Measurements from ENCODE around the gene TPSG1. TPM values are rescaled to one million over a fixed set of nuclear protein-coding genes. Genes with fewer than 3 reads are reported as not detected.

The TPSG1 gene
- total and polyA plus RNA-seq, 2 of the 13 experiments (the other 11 are each of a cell fraction or from before 2014, with no cell fraction given), result not detected

DNA sequence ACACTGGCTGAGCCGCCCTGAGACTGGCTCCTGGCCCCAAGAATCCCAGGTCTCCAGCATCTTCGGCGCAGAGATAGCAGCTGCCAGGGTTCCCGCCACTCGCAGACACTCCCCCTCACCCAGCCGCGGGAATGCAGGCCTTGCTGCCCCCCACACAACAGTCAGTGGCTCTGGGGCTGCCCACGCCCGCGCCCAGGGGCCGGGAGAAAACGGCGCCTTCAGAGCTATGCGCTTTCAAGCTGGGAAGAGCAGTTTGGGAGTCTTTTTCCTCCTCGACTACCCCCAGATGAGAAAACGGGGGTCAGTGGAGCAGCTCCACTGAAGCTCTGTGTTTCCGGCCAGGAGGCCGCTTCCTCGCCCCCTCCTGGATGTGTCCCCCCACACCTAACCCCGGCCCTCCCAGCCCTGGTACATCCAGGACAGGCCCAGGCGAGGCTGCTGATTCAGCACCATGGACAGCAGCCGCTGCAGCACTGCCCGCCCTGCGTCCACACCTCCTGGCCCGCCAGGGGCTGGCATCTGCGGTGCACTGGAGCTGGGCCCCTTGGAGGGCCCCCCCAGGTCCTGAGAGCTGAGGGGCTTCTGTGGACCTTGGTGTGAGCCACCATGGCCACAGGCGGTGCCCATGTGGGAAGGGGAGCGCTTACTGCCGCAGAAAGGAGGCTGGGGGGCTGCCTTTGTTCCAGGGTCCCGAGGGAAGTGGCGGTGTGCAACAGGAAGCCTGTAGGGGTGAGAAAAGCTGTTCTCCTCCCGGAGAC, 36.5 kb downstream of the TPSG1 start (continued):
- TF ChIP-seq, protein P1, sequence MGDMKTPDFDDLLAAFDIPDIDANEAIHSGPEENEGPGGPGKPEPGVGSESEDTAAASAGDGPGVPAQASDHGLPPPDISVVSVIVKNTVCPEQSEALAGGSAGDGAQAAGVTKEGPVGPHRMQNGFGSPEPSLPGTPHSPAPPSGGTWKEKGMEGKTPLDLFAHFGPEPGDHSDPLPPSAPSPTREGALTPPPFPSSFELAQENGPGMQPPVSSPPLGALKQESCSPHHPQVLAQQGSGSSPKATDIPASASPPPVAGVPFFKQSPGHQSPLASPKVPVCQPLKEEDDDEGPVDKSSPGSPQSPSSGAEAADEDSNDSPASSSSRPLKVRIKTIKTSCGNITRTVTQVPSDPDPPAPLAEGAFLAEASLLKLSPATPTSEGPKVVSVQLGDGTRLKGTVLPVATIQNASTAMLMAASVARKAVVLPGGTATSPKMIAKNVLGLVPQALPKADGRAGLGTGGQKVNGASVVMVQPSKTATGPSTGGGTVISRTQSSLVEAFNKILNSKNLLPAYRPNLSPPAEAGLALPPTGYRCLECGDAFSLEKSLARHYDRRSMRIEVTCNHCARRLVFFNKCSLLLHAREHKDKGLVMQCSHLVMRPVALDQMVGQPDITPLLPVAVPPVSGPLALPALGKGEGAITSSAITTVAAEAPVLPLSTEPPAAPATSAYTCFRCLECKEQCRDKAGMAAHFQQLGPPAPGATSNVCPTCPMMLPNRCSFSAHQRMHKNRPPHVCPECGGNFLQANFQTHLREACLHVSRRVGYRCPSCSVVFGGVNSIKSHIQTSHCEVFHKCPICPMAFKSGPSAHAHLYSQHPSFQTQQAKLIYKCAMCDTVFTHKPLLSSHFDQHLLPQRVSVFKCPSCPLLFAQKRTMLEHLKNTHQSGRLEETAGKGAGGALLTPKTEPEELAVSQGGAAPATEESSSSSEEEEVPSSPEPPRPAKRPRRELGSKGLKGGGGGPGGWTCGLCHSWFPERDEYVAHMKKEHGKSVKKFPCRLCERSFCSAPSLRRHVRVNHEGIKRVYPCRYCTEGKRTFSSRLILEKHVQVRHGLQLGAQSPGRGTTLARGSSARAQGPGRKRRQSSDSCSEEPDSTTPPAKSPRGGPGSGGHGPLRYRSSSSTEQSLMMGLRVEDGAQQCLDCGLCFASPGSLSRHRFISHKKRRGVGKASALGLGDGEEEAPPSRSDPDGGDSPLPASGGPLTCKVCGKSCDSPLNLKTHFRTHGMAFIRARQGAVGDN (CRISPR knock-in tag; IDR thresholded peaks at IDR 0.05), result peak; percentile 54
- no peak for TF ChIP-seq ZNF10 (CRISPR knock-in tag; IDR thresholded peaks at IDR 0.05; ENCODE audit: borderline replicate concordance, low read depth)
- TF ChIP-seq, protein P2, sequence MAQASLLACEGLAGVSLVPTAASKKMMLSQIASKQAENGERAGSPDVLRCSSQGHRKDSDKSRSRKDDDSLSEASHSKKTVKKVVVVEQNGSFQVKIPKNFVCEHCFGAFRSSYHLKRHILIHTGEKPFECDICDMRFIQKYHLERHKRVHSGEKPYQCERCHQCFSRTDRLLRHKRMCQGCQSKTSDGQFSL (CRISPR knock-in tag; IDR thresholded peaks at IDR 0.05), result no peak
- TF ChIP-seq ZNF232 (CRISPR knock-in tag; IDR thresholded peaks at IDR 0.05; ENCODE audit: borderline replicate concordance), result peak; percentile 93
- peak; percentile 32; the same call in 1 of the 2 replicates for TF ChIP-seq FOXO1 (CRISPR knock-in tag; IDR thresholded peaks at IDR 0.05)
- no peak for TF ChIP-seq TCF7 (IDR thresholded peaks at IDR 0.05; ENCODE audit: low read depth)
- TF ChIP-seq ZNF337 (CRISPR knock-in tag; IDR thresholded peaks at IDR 0.05; ENCODE audit: borderline replicate concordance, low read depth), result no peak
- TF ChIP-seq, protein P3, sequence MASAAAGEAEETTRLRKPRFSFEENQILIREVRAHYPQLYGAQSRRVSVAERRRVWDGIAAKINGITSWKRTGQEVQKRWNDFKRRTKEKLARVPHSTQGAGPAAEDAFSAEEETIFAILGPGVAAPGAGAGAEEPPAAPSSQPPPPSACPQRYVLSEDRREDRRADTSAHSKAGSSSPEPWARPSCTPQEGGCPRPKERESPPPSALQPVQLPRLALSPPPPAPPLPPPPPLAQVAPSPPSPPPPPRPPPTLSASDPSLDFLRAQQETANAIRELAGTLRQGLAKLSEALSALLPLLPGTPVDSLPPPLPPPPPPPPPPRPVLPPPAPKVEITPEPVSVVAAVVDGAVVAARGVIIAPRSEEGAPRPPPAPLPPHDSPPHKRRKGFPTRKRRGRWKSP (CRISPR knock-in tag; IDR thresholded peaks at IDR 0.05), result 0 out of 2 replicates have a peak, but pooled peaks have one; percentile 32
- TF ChIP-seq ZNF749 (CRISPR knock-in tag; IDR thresholded peaks at IDR 0.05; ENCODE audit: borderline replicate concordance), result peak; percentile 76; the same call in 1 of the 2 replicates
- TF ChIP-seq ZNF143 (CRISPR knock-in tag; IDR thresholded peaks at IDR 0.05), result no peak
- peak; percentile 52; the same call in 1 of the 2 replicates for TF ChIP-seq ISL2 (CRISPR knock-in tag; IDR thresholded peaks at IDR 0.05)
- TF ChIP-seq TOE1 (CRISPR knock-in tag; IDR thresholded peaks at IDR 0.05), result no peak
- peak; percentile 54; the same call in 1 of the 2 replicates for TF ChIP-seq ZNF670 (CRISPR knock-in tag; IDR thresholded peaks at IDR 0.05; ENCODE audit: borderline replicate concordance)
- peak; percentile 90; the same call in 1 of the 2 replicates for TF ChIP-seq ZNF138 (CRISPR knock-in tag; IDR thresholded peaks at IDR 0.05; ENCODE audit: low read depth)
- TF ChIP-seq, protein P4, sequence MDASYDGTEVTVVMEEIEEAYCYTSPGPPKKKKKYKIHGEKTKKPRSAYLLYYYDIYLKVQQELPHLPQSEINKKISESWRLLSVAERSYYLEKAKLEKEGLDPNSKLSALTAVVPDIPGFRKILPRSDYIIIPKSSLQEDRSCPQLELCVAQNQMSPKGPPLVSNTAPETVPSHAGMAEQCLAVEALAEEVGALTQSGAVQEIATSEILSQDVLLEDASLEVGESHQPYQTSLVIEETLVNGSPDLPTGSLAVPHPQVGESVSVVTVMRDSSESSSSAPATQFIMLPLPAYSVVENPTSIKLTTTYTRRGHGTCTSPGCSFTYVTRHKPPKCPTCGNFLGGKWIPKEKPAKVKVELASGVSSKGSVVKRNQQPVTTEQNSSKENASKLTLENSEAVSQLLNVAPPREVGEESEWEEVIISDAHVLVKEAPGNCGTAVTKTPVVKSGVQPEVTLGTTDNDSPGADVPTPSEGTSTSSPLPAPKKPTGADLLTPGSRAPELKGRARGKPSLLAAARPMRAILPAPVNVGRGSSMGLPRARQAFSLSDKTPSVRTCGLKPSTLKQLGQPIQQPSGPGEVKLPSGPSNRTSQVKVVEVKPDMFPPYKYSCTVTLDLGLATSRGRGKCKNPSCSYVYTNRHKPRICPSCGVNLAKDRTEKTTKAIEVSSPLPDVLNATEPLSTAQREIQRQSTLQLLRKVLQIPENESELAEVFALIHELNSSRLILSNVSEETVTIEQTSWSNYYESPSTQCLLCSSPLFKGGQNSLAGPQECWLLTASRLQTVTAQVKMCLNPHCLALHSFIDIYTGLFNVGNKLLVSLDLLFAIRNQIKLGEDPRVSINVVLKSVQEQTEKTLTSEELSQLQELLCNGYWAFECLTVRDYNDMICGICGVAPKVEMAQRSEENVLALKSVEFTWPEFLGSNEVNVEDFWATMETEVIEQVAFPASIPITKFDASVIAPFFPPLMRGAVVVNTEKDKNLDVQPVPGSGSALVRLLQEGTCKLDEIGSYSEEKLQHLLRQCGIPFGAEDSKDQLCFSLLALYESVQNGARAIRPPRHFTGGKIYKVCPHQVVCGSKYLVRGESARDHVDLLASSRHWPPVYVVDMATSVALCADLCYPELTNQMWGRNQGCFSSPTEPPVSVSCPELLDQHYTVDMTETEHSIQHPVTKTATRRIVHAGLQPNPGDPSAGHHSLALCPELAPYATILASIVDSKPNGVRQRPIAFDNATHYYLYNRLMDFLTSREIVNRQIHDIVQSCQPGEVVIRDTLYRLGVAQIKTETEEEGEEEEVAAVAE (CRISPR knock-in tag; IDR thresholded peaks at IDR 0.05; ENCODE audit: borderline replicate concordance), result peak; percentile 62
- TF ChIP-seq EEA1 (CRISPR knock-in tag; IDR thresholded peaks at IDR 0.05; ENCODE audit: borderline replicate concordance), result peak; percentile 73; the same call in 1 of the 2 replicates
- no peak for TF ChIP-seq ZNF589 (CRISPR knock-in tag; conservative IDR thresholded peaks at IDR 0.05)
- TF ChIP-seq ZNF136 (CRISPR knock-in tag; IDR thresholded peaks at IDR 0.05; ENCODE audit: low read depth), result no peak
- TF ChIP-seq ZNF20 (CRISPR knock-in tag; IDR thresholded peaks at IDR 0.05), result no peak

Data from HepG2 (cell line).